ENCODE results near the gene KIAA1549.
A peak's percentile ranks its signal among the peaks of the same experiment; 100 is the strongest.

Gene KIAA1549

GRCh38 chr7:138903186-138903820 is 77.9 kb downstream of the KIAA1549 start:
- DNase-seq: peak; percentile 25 to 64

GRCh38 chr7:138902161-138902560 is 79.0 kb downstream of the KIAA1549 start:
- DNase-seq: peak in 1 of 2 experiments; percentile 17

GRCh38 chr7:138900035-138900828 is 81.0 kb downstream of the KIAA1549 start:
- no peak for DNase-seq

- DNase-seq: no peak
Measured at GRCh38 chr7:138898802-138899201, 82.4 kb downstream of the KIAA1549 start.

- DNase-seq: peak in 1 of 2 experiments; percentile 21
Measured at GRCh38 chr7:138898255-138898654, 82.9 kb downstream of the KIAA1549 start.

GRCh38 chr7:138895679-138896078 is 85.5 kb downstream of the KIAA1549 start:
- no peak for DNase-seq

- no peak for DNase-seq
Measured at GRCh38 chr7:138893258-138893657, 87.9 kb downstream of the KIAA1549 start.

- DNase-seq: no peak
Measured at GRCh38 chr7:138892812-138893211, 88.4 kb downstream of the KIAA1549 start.

- DNase-seq: no peak
Measured at GRCh38 chr7:138892006-138892630, 89.1 kb downstream of the KIAA1549 start.

- DNase-seq: no peak
Measured at GRCh38 chr7:138891446-138891810, 89.8 kb downstream of the KIAA1549 start.

- DNase-seq: no peak
Measured at GRCh38 chr7:138890499-138891445, 90.4 kb downstream of the KIAA1549 start.

GRCh38 chr7:138889582-138890498 is 91.3 kb downstream of the KIAA1549 start:
- DNase-seq: no peak

- DNase-seq: no peak
Measured at GRCh38 chr7:138887872-138888656, 93.1 kb downstream of the KIAA1549 start.

GRCh38 chr7:138887085-138887710 is 94.0 kb downstream of the KIAA1549 start:
- no peak for DNase-seq

- DNase-seq: no peak
Measured at GRCh38 chr7:138886501-138886917, 94.7 kb downstream of the KIAA1549 start.

- no peak for DNase-seq
Measured at GRCh38 chr7:138885383-138886147, 95.6 kb downstream of the KIAA1549 start.

- no peak for DNase-seq
Measured at GRCh38 chr7:138882249-138882648, 98.9 kb downstream of the KIAA1549 start.

GRCh38 chr7:138881579-138882188 is 99.5 kb downstream of the KIAA1549 start:
- DNase-seq: no peak
